WERI-Rb-1 (cell line): ENCODE measurements around the gene CDH24.
"Not testable (repeated sequence)": the region's sequence is repeated elsewhere in the genome, so short reads cannot be mapped to it uniquely, and the experiment has no call there.

ENCODE experiments used
- DNase-seq: peaks from one replicate; pipeline ENCODE4 v3.0.0-alpha.2; 2020
- H3K27ac ChIP-seq: fragments of 250-450 bp; sonication (Bioruptor Pico); 2 replicates; pipeline ENCODE4 v1.5.1; 2020; ENCODE audit warnings: mild to moderate bottlenecking, moderate library complexity
- H3K27me3 ChIP-seq: fragments of 250-450 bp; sonication (Bioruptor Pico); 2 replicates; pipeline ENCODE4 v1.5.1; 2021; ENCODE audit warnings: mild to moderate bottlenecking, low read depth, moderate library complexity; ENCODE audit not compliant: insufficient read depth, severe bottlenecking
- H3K36me3 ChIP-seq: fragments of 250-450 bp; sonication (Bioruptor Pico); 2 replicates; pipeline ENCODE4 v1.5.1; 2020; ENCODE audit warnings: mild to moderate bottlenecking, moderate library complexity
- H3K4me3 ChIP-seq: 2 replicates; pipeline ENCODE4 v1.5.1; 2011; ENCODE audit warnings: low read depth, mild to moderate bottlenecking, control low read depth, low read length
- H3K9me3 ChIP-seq: fragments of 250-450 bp; sonication (Bioruptor Pico); 2 replicates; pipeline ENCODE4 v1.5.1; 2021; ENCODE audit warnings: mild to moderate bottlenecking, moderate library complexity; ENCODE audit not compliant: severe bottlenecking
- CTCF ChIP-seq: IDR thresholded peaks from 2 replicates; pipeline ENCODE4 v1.5.1; 2011; ENCODE audit warnings: low read depth, mild to moderate bottlenecking, control low read depth, inconsistent platforms, low read length

CDH24 gene

GRCh38 chr14:23017091-23017490, 40.2 kb downstream of the CDH24 start:
- H3K4me3 ChIP-seq = no peak overlapping the region

GRCh38 chr14:23015618-23016017, 41.7 kb downstream of the CDH24 start:
- no peak for DNase-seq
- no peak overlapping the region for H3K27ac ChIP-seq
- H3K27me3 ChIP-seq = no peaks in the 10 kb centered on the region
- no peak for TF ChIP-seq CTCF
- H3K36me3 ChIP-seq = no peaks in the 10 kb centered on the region
- H3K4me3 ChIP-seq = no peak overlapping the region
- H3K9me3 ChIP-seq = no peaks in the 10 kb centered on the region

More at GRCh38 chr14:23017091-23017490, 40.2 kb downstream of the CDH24 start:
- DNase-seq = no peak
- no peaks in the 10 kb centered on the region for H3K36me3 ChIP-seq
- no peak for TF ChIP-seq CTCF
- no peaks in the 10 kb centered on the region for H3K9me3 ChIP-seq
- no peak overlapping the region for H3K27ac ChIP-seq
- no peaks in the 10 kb centered on the region for H3K27me3 ChIP-seq

GRCh38 chr14:23013749-23014054, 43.6 kb downstream of the CDH24 start:
- not testable (repeated sequence) for DNase-seq, H3K36me3 ChIP-seq, H3K4me3 ChIP-seq, H3K27ac ChIP-seq, H3K9me3 ChIP-seq, H3K27me3 ChIP-seq

- no peak overlapping the region for H3K4me3 ChIP-seq
- no peaks in the 10 kb centered on the region for H3K9me3 ChIP-seq
- no peaks in the 10 kb centered on the region for H3K36me3 ChIP-seq
- no peaks in the 10 kb centered on the region for H3K27me3 ChIP-seq
- no peak for DNase-seq
- TF ChIP-seq CTCF = no peak
- no peak overlapping the region for H3K27ac ChIP-seq
These were observed 44.1 kb downstream of the CDH24 start for GRCh38 chr14:23013054-23013748.

GRCh38 chr14:23009939-23010726, 47.2 kb downstream of the CDH24 start, which contains the start of gene C14orf93:
Gene C14orf93 (minus strand): TSS chr14:23010143. CDS start chr14:22999023, 11,120 bp downstream.
- no peaks in the 10 kb centered on the region for H3K9me3 ChIP-seq
- peak within 1 kb of the TSS; percentile 58 for H3K4me3 ChIP-seq
- no peaks in the 10 kb centered on the region for H3K36me3 ChIP-seq
- peak within 1 kb of the TSS; percentile 89 for H3K27ac ChIP-seq
- DNase-seq = peak; percentile 84
- H3K27me3 ChIP-seq = no peaks in the 10 kb centered on the region
- TF ChIP-seq CTCF = no peak

- DNase-seq = no peak
- no peaks in the 10 kb centered on the region for H3K27me3 ChIP-seq
- H3K9me3 ChIP-seq = no peaks in the 10 kb centered on the region
- H3K4me3 ChIP-seq = peak overlapping the region; percentile 58
- peak overlapping the region; percentile 89 for H3K27ac ChIP-seq
- TF ChIP-seq CTCF = no peak
- H3K36me3 ChIP-seq = no peaks in the 10 kb centered on the region
These were observed 47.8 kb downstream of the CDH24 start for GRCh38 chr14:23009483-23009938.
